CD4-positive, alpha-beta T cell (primary cell): ENCODE results near the gene SYCP2L. TPM values are rescaled to one million over a fixed set of nuclear protein-coding genes. Genes with fewer than 3 reads are reported as not detected.

Source experiments
- ATAC-seq: fragments of 200-7000 bp; cut with Tn5 transposase; one replicate; pipeline ENCODE4 v1.10.0; 2022; ENCODE audit warnings: mild to moderate bottlenecking; ENCODE audit not compliant: poor library complexity
- CTCF ChIA-PET: fragments of 350-600 bp; sonication (Branson Sonifier 250); formaldehyde crosslinking; loops from one replicate; lab custom pipeline; 2021; ENCODE audit warnings: antibody characterized with exemption, inconsistent platforms; lab: Charles Lee
- POLR2A ChIA-PET: fragments of 350-600 bp; sonication (Branson Sonifier 250); formaldehyde crosslinking; loops from one replicate; lab custom pipeline; 2021; ENCODE audit warnings: antibody characterized with exemption, inconsistent platforms; lab: Charles Lee
- DNase-seq, 14 experiments: peaks; one replicate each; pipeline ENCODE4 v3.0.0-alpha.2; 2013 to 2020; ENCODE audit warnings: mixed read lengths in 2 of 14
- H3K27ac ChIP-seq, 2 donors: one replicate each; pipeline versions ENCODE4 v1.5.1 to v1.7.0; 2013; ENCODE audit warnings: low read length in 2 of 2, low read depth in 1 of 2, mild to moderate bottlenecking in 1 of 2
- H3K27me3 ChIP-seq, 2 experiments: 1 replicate in 1 of 2; 2 replicates in 1 of 2; pipeline versions ENCODE4 v1.6.1 to v1.7.0; 2013; ENCODE audit warnings: low read length in 2 of 2, control low read depth in 1 of 2, mild to moderate bottlenecking in 1 of 2, moderate library complexity in 1 of 2; ENCODE audit not compliant: insufficient read depth in 2 of 2, control insufficient read depth in 1 of 2
- H3K36me3 ChIP-seq: one replicate; pipeline ENCODE4 v1.6.1; 2013; ENCODE audit warnings: low read length, control low read depth; ENCODE audit not compliant: insufficient read depth
- H3K4me1 ChIP-seq: one replicate; pipeline ENCODE4 v1.6.1; 2013; ENCODE audit warnings: low read length, control low read depth; ENCODE audit not compliant: insufficient read depth
- H3K4me3 ChIP-seq: one replicate; pipeline ENCODE4 v1.5.1; 2013; ENCODE audit warnings: mild to moderate bottlenecking, low read length, moderate library complexity
- H3K9me3 ChIP-seq, 2 experiments: 1 replicate in 1 of 2; 2 replicates in 1 of 2; pipeline versions ENCODE4 v1.6.1 to v1.7.0; 2013; ENCODE audit warnings: low read length in 2 of 2, mild to moderate bottlenecking in 2 of 2, control low read depth in 1 of 2, moderate library complexity in 1 of 2; ENCODE audit not compliant: control insufficient read depth in 1 of 2, insufficient read depth in 1 of 2
- H3K27ac Mint-ChIP-seq: one replicate; pipeline ENCODE4 v1.8.0; 2020; ENCODE audit warnings: mixed read lengths
- H3K27me3 Mint-ChIP-seq: one replicate; pipeline ENCODE4 v1.8.0; 2021; ENCODE audit warnings: mixed read lengths
- H3K36me3 Mint-ChIP-seq: one replicate; pipeline ENCODE4 v1.8.0; 2021; ENCODE audit warnings: low read depth, mixed read lengths
- H3K4me1 Mint-ChIP-seq: one replicate; pipeline ENCODE4 v1.8.0; 2021; ENCODE audit warnings: low read depth, mixed read lengths
- H3K4me3 Mint-ChIP-seq: one replicate; pipeline ENCODE4 v1.8.0; 2020; ENCODE audit warnings: mild to moderate bottlenecking, mixed read lengths
- H3K9me3 Mint-ChIP-seq: one replicate; pipeline ENCODE4 v1.8.0; 2020; ENCODE audit warnings: mixed read lengths
- CTCF ChIP-seq: fragments of 200-600 bp; IDR thresholded peaks from one replicate; pipeline ENCODE4 v1.8.0; 2022; ENCODE audit warnings: antibody characterized with exemption, mild to moderate bottlenecking
- intact Hi-C, 2 experiments: fragments of 100-400 bp; cut with DNase I in 1 of 2; cut with micrococcal nuclease in 1 of 2; formaldehyde crosslinking; loops; one replicate each; pipeline versions ENCODE4 v1.15.1 to v1.9.0; 2023 to 2025; cut with DNase I, micrococcal nuclease
- total RNA-seq, 174 experiments: library from RNA in 2 of 174; stranded (reverse) in 2 of 174; gene quantifications; one replicate each; pipeline ENCODE4 v1.2.3 and lab custom pipeline; 2021 to 2026

Gene SYCP2L
- total RNA-seq, 2 experiments from 2014 or later: 0.36 TPM; not detected in 1

- no peaks in the 10 kb centered on the region for H3K36me3 ChIP-seq
- no peak overlapping the region for H3K4me3 ChIP-seq
- H3K27me3 ChIP-seq: peaks cover 0 to 9% of the 10 kb centered on the region in 2 experiments
- Mint-ChIP-seq H3K36me3 (no peaks in the 10 kb centered on the region), H3K9me3 (no peaks in the 10 kb centered on the region), H3K4me3 (no peak overlapping the region), H3K27ac (no peak overlapping the region), H3K4me1 (no peaks in the 10 kb centered on the region), H3K27me3 (peaks cover 29% of the 10 kb centered on the region)
- no peak for DNase-seq
- H3K9me3 ChIP-seq: no peaks in the 10 kb centered on the region
- CTCF ChIA-PET: no interaction called here
- intact Hi-C loops: loop anchor here (10.0 kb wide), 1 partner anchor 537 kb away; no protein-coding TSS in a partner anchor
- POLR2A ChIA-PET: no interaction called here
- H3K27ac ChIP-seq: no peak overlapping the region
- TF ChIP-seq CTCF: no peak
- no peak for ATAC-seq
- no peaks in the 10 kb centered on the region for H3K4me1 ChIP-seq
Observed at GRCh38 chr6:10957414-10957886, 70.6 kb downstream of the SYCP2L start.

GRCh38 chr6:10960171-10960570 is 73.3 kb downstream of the SYCP2L start:
- Histone ChIP-seq H3K27me3 (no peaks in the 10 kb centered on the region), H3K4me1 (no peaks in the 10 kb centered on the region), H3K4me3 (no peak overlapping the region), H3K27ac (no peak overlapping the region), H3K9me3 (no peaks in the 10 kb centered on the region), H3K36me3 (no peaks in the 10 kb centered on the region)
- POLR2A ChIA-PET: no interaction called here
- no peak for ATAC-seq
- H3K4me3 Mint-ChIP-seq: no peak overlapping the region
- H3K27ac Mint-ChIP-seq: no peak overlapping the region
- TF ChIP-seq CTCF: no peak
- peaks cover 26% of the 10 kb centered on the region for H3K27me3 Mint-ChIP-seq
- H3K4me1 Mint-ChIP-seq: no peaks in the 10 kb centered on the region
- H3K36me3 Mint-ChIP-seq: no peaks in the 10 kb centered on the region
- CTCF ChIA-PET: no interaction called here
- intact Hi-C loops: no loop called here
- DNase-seq: no peak
- H3K9me3 Mint-ChIP-seq: peaks cover 2% of the 10 kb centered on the region

GRCh38 chr6:10961837-10962236 is 75.0 kb downstream of the SYCP2L start:
- CTCF ChIA-PET: no interaction called here
- intact Hi-C loops: no loop called here
- ATAC-seq (no peak), DNase-seq (no peak)
- Histone ChIP-seq H3K27me3 (no peaks in the 10 kb centered on the region), H3K4me3 (no peak overlapping the region), H3K27ac (no peak overlapping the region), H3K4me1 (no peaks in the 10 kb centered on the region), H3K9me3 (peaks cover 5 to 8% of the 10 kb centered on the region in 2 experiments), H3K36me3 (no peaks in the 10 kb centered on the region)
- Mint-ChIP-seq H3K36me3 (no peaks in the 10 kb centered on the region), H3K4me3 (no peak overlapping the region), H3K9me3 (peaks cover 7% of the 10 kb centered on the region), H3K27ac (no peak overlapping the region), H3K4me1 (no peaks in the 10 kb centered on the region), H3K27me3 (peaks cover 26% of the 10 kb centered on the region)
- TF ChIP-seq CTCF: no peak
- POLR2A ChIA-PET: no interaction called here
